Lower leg skin (tissue), 3 donors: ENCODE data around the gene SLC66A1.

Source experiments
- POLR2A ChIP-seq, 2 donors: fragments of 450-650 bp; IDR thresholded peaks; one replicate each; pipeline ENCODE4 v1.6.1; 2016 to 2017; ENCODE audit warnings: antibody characterized with exemption in 2 of 2, mild to moderate bottlenecking in 1 of 2, moderate library complexity in 1 of 2
- TF ChIP-seq, protein P1 (sequence below), 3 donors: fragments of 450-650 bp; IDR thresholded peaks; one replicate each; pipeline ENCODE4 v1.5.1; 2016; ENCODE audit warnings: antibody characterized with exemption in 3 of 3, mild to moderate bottlenecking in 3 of 3, moderate library complexity in 2 of 3

GRCh38 chr1:19338323-19338762 lies 26.2 kb downstream of the SLC66A1 start:
- TF ChIP-seq, protein P1, sequence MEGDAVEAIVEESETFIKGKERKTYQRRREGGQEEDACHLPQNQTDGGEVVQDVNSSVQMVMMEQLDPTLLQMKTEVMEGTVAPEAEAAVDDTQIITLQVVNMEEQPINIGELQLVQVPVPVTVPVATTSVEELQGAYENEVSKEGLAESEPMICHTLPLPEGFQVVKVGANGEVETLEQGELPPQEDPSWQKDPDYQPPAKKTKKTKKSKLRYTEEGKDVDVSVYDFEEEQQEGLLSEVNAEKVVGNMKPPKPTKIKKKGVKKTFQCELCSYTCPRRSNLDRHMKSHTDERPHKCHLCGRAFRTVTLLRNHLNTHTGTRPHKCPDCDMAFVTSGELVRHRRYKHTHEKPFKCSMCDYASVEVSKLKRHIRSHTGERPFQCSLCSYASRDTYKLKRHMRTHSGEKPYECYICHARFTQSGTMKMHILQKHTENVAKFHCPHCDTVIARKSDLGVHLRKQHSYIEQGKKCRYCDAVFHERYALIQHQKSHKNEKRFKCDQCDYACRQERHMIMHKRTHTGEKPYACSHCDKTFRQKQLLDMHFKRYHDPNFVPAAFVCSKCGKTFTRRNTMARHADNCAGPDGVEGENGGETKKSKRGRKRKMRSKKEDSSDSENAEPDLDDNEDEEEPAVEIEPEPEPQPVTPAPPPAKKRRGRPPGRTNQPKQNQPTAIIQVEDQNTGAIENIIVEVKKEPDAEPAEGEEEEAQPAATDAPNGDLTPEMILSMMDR (IDR thresholded peaks at IDR 0.05), result no peak
- TF ChIP-seq POLR2A (IDR thresholded peaks at IDR 0.05), result no peak
